Right atrium auricular region (tissue), 2 donors: Measurements from ENCODE around the gene TMEM170B. TPM values are rescaled to one million over a fixed set of nuclear protein-coding genes. Genes with fewer than 3 reads are reported as not detected.
"Not testable (repeated sequence)": the region's sequence is repeated elsewhere in the genome, so short reads cannot be mapped to it uniquely, and the experiment has no call there.

Experiments used
- DNase-seq: peaks from one replicate; pipeline ENCODE4 v3.0.0-alpha.2; 2019; ENCODE audit warnings: low spot score
- H3K27ac ChIP-seq, 2 donors: fragments of 200-600 bp; sonication (generic); 1 replicate in 1 of 2; 2 replicates in 1 of 2; pipeline ENCODE4 v1.5.1; 2016 to 2019
- H3K27me3 ChIP-seq, 2 donors: fragments of 200-600 bp; sonication (generic); one replicate each; pipeline versions ENCODE4 v1.5.1 to v1.6.0; 2017 to 2019
- H3K36me3 ChIP-seq: fragments of 200-600 bp; sonication (generic); one replicate; pipeline ENCODE4 v1.5.1; 2016
- H3K4me1 ChIP-seq, 2 donors: fragments of 200-600 bp; sonication (generic); one replicate each; pipeline versions ENCODE4 v1.5.1 to v1.6.0; 2017 to 2019
- H3K4me3 ChIP-seq, 2 donors: fragments of 200-600 bp; sonication (generic); 1 replicate in 1 of 2; 2 replicates in 1 of 2; pipeline ENCODE4 v1.5.1; 2017 to 2019; ENCODE audit warnings: mild to moderate bottlenecking in 1 of 2, moderate library complexity in 1 of 2
- H3K9me3 ChIP-seq, 2 donors: fragments of 200-600 bp; sonication (generic); one replicate each; pipeline ENCODE4 v1.5.1; 2019
- total RNA-seq, 2 donors: library from RNA; depleted of rRNA; stranded (reverse); fragments of >200 nt; gene quantifications; one replicate each; pipeline ENCODE4 v1.1.0, GENCODE V29; 2016
- TF ChIP-seq, protein P1 (sequence below), 2 donors: fragments of 200-600 bp; sonication (generic); IDR thresholded peaks; one replicate each; pipeline ENCODE4 v1.5.1; 2019; ENCODE audit warnings: antibody characterized with exemption in 2 of 2

TMEM170B gene
- total RNA-seq, 2 donors from 2014 or later = 3.6 to 3.8 TPM

DNA sequence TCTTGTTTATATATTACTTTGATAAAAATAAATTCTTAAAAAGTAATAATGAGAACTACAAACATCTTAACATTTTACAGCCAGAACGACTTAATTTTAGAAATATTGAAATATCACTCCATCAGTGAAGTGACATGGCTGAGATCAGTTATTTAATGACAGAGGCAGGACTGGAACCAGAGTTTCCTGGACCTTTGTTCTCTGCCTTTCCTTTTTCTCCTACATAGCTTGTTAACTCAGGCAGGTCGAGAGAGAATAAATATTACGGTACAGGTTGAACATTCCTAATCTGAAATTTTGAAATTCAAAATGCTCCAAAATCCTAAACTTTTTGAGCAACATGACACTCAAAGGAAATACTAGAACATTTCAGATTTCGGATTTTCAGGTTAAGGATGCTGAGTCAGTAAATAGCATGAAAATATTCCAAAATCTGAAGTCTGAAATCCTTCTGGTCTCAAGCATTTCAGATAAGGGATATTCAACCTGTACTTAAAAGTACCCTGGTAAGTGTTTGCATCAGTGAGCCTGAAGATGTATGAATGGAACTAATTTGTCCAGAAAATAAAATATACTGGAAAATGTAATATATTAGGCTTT lies 6.5 kb downstream of the TMEM170B start:
- no peak for DNase-seq
- Histone ChIP-seq H3K4me1 (peaks cover 0 to 2% of the 10 kb centered on the region in 2 donors), H3K27ac (no peak overlapping the region), H3K36me3 (no peaks in the 10 kb centered on the region), H3K4me3 (no peak overlapping the region), H3K9me3 (no peaks in the 10 kb centered on the region), H3K27me3 (no peaks in the 10 kb centered on the region)
- TF ChIP-seq, protein P1, sequence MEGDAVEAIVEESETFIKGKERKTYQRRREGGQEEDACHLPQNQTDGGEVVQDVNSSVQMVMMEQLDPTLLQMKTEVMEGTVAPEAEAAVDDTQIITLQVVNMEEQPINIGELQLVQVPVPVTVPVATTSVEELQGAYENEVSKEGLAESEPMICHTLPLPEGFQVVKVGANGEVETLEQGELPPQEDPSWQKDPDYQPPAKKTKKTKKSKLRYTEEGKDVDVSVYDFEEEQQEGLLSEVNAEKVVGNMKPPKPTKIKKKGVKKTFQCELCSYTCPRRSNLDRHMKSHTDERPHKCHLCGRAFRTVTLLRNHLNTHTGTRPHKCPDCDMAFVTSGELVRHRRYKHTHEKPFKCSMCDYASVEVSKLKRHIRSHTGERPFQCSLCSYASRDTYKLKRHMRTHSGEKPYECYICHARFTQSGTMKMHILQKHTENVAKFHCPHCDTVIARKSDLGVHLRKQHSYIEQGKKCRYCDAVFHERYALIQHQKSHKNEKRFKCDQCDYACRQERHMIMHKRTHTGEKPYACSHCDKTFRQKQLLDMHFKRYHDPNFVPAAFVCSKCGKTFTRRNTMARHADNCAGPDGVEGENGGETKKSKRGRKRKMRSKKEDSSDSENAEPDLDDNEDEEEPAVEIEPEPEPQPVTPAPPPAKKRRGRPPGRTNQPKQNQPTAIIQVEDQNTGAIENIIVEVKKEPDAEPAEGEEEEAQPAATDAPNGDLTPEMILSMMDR (IDR thresholded peaks at IDR 0.05) = no peak

DNA sequence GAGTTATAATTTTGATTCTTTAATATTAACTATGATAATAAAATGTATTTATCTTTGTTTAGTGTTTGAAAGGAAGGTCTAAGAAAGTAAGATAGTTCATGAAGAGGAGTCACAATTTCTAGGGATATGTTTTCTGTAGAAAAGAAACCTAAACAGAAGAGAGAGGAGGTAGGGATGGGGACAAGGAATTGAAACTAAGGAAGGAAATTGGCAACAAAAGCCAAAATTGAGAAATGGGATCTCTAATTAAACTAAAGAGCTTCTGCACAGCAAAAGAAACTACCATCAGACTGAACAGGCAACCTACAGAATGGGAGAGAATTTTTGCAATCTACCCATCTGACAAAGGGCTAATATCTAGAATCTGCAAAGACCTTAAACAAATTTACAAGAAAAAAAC lies 10.3 kb downstream of the TMEM170B start:
- not testable (repeated sequence) for H3K36me3 ChIP-seq, H3K9me3 ChIP-seq, H3K27me3 ChIP-seq, H3K27ac ChIP-seq, H3K4me1 ChIP-seq, DNase-seq, H3K4me3 ChIP-seq

DNA sequence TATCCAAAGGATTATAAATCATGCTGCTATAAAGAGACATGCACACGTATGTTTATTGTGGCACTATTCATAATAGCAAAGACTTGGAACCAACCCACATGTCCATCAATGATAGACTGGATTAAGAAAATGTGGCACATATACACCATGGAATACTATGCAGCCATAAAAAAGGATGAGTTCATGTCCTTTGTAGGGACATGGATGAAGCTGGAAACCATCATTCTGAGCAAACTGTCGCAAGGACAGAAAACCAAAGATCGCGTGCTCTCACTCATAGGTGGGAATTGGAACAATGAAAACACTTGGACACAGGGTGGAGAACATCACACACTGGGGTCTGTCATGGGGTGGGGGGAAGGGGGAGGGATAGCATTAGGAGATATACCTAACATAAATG lies 11.0 kb downstream of the TMEM170B start:
- not testable (repeated sequence) for H3K4me1 ChIP-seq, H3K4me3 ChIP-seq, H3K27me3 ChIP-seq, H3K27ac ChIP-seq, DNase-seq, H3K9me3 ChIP-seq, H3K36me3 ChIP-seq

DNA sequence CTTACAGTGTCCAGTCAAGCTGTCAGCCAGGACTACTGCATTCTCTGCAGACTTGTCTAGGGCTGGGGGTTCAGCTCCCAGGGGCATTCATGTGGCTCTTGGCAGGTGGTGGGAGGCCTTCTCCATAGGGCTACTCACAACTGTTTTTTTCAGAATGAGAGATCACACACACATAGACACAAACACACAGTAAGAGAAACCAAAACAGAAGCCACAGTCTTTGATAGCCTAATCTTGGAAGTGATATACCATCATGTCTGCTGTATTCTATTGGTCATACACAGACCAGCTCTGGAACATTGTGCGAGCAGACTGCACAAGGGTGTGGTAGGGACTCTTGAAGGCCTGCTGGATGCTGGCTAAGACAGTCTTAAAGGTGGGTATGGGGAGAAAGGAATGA lies 13.5 kb downstream of the TMEM170B start:
- H3K27ac ChIP-seq = no peak overlapping the region
- DNase-seq = no peak
- H3K9me3 ChIP-seq = no peaks in the 10 kb centered on the region

DNA sequence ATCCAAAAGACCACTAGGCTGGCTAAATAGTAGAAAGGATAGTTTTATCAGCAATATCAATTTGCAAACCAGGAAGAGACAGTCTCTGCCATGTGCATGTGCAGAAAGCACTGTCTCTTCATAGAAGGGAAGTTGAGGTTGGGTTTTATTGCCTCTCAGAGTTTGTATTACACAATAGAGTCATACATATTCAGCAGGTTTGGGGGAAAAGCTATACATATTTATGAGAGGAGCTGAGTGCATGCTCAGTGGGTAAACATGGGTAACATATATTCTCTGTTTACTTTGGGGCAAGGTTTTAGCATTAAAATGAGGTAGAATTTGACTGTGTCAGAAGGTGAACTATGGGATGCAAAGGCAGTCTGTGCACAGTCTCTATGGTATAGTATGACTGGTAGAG lies 14.9 kb downstream of the TMEM170B start:
- Histone ChIP-seq H3K27me3 (no peaks in the 10 kb centered on the region), H3K27ac (no peak overlapping the region), H3K4me1 (no peaks in the 10 kb centered on the region), H3K9me3 (no peaks in the 10 kb centered on the region), H3K36me3 (no peaks in the 10 kb centered on the region), H3K4me3 (no peak overlapping the region)
- DNase-seq = no peak
- TF ChIP-seq, protein P1 (IDR thresholded peaks at IDR 0.05) = no peak

More for the DNA sequence above, 13.5 kb downstream of the TMEM170B start:
- H3K27me3 ChIP-seq = no peaks in the 10 kb centered on the region
- H3K4me3 ChIP-seq = no peak overlapping the region
- TF ChIP-seq, protein P1 (IDR thresholded peaks at IDR 0.05) = no peak
- H3K36me3 ChIP-seq = no peaks in the 10 kb centered on the region
- H3K4me1 ChIP-seq = no peaks in the 10 kb centered on the region

DNA sequence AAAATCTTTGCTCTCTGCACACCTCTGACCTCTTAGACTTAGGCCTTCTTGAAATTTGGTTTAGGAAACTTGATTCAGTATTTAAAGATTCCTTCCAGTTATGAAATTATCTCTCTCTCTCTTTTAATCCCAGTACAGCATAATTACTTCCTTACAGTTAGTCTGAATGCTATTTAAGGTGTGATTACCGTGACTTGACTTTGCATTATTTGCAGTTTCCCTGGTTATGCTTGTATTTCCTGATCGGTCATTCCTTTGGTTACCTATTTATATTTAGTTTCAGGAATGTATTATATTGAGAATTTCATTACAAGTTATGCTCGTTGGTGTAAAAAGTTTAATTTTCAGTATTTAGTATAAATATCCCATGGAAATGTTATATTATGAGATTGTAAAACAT lies 16.3 kb downstream of the TMEM170B start:
- Histone ChIP-seq H3K27me3 (no peaks in the 10 kb centered on the region), H3K27ac (no peak overlapping the region), H3K4me3 (no peak overlapping the region), H3K9me3 (no peaks in the 10 kb centered on the region), H3K36me3 (no peaks in the 10 kb centered on the region), H3K4me1 (no peaks in the 10 kb centered on the region)
- TF ChIP-seq, protein P1 (IDR thresholded peaks at IDR 0.05) = no peak
- DNase-seq = no peak

DNA sequence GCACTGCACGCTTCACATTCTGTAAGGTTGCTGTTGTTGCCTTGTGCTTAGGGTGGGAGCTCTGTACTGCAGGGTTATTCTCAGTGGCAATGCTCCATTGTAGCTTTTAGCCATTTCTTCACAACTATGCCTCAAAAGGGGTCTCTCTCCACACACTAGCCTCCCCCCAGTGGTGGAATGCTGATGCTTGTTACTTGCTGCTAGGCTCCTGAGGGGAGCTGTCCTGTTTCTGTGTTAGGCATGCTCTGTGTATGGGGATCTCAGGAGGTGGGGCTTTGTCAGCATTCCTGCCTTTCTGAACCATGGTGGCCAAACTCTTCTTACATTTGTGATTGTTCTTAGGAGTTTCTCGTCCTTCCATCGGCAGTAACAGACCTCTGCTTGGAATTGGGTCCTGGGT lies 18.8 kb downstream of the TMEM170B start:
- no peak overlapping the region for H3K27ac ChIP-seq
- TF ChIP-seq, protein P1 (IDR thresholded peaks at IDR 0.05) = no peak
- no peaks in the 10 kb centered on the region for H3K27me3 ChIP-seq
- H3K4me1 ChIP-seq = no peaks in the 10 kb centered on the region
- H3K4me3 ChIP-seq = no peak overlapping the region
- H3K9me3 ChIP-seq = no peaks in the 10 kb centered on the region
- DNase-seq = no peak
- no peaks in the 10 kb centered on the region for H3K36me3 ChIP-seq
